ENCODE measurements around the gene FAM118A.

The FAM118A gene

DNA sequence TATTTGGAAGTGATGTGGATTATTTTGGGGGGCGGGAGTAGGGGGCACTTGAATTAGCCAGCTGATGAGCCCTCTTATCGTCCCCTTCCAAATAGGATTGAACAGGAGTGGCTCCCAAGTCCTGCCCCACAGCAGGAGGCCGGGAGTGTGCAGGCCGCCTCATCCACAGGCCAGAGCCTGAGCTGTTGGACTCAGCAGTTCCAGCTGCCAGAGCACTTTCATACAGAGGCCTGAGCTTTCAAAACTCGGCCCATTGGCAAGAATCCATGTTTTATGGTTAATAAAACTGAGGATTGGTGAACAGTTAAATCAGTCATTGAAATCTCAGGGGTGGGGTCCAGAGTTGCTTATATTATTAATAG lies 9.6 kb downstream of the FAM118A start:
- Histone ChIP-seq H3K9ac (ENCODE audit: low read depth, low read length, poor library complexity, severe bottlenecking) (peak overlapping the region; percentile 41), H2AFZ (ENCODE audit: low read length) (no peak overlapping the region), H3K79me2 (ENCODE audit: insufficient read depth, low read length) (peaks cover 54% of the 10 kb centered on the region), H3K4me1 (ENCODE audit: insufficient read depth, low read length, poor library complexity, severe bottlenecking) (peaks cover 31% of the 10 kb centered on the region), H4K20me1 (ENCODE audit: insufficient read depth, low read length, poor library complexity, severe bottlenecking) (peaks cover 28% of the 10 kb centered on the region), H3K36me3 (ENCODE audit: insufficient read depth, low read length) (peaks cover 21% of the 10 kb centered on the region; the same call in 1 of the 2 replicates), H3K27me3 (ENCODE audit: insufficient read depth, low read length, poor library complexity, severe bottlenecking) (no peaks in the 10 kb centered on the region), H3K4me2 (ENCODE audit: low read depth, low read length, poor library complexity, severe bottlenecking) (peak overlapping the region; percentile 63), H3F3A (ENCODE audit: low read depth) (no peaks in the 10 kb centered on the region), H3K9me2 (replicated peaks; ENCODE audit: low read depth, low read length) (no peaks in the 10 kb centered on the region), H3K4me3 (ENCODE audit: low read length, poor library complexity, severe bottlenecking) (peak overlapping the region; percentile 57), H3K9me3 (ENCODE audit: insufficient read depth, low read depth, low read length) (no peaks in the 10 kb centered on the region)
- TF ChIP-seq, protein P1, sequence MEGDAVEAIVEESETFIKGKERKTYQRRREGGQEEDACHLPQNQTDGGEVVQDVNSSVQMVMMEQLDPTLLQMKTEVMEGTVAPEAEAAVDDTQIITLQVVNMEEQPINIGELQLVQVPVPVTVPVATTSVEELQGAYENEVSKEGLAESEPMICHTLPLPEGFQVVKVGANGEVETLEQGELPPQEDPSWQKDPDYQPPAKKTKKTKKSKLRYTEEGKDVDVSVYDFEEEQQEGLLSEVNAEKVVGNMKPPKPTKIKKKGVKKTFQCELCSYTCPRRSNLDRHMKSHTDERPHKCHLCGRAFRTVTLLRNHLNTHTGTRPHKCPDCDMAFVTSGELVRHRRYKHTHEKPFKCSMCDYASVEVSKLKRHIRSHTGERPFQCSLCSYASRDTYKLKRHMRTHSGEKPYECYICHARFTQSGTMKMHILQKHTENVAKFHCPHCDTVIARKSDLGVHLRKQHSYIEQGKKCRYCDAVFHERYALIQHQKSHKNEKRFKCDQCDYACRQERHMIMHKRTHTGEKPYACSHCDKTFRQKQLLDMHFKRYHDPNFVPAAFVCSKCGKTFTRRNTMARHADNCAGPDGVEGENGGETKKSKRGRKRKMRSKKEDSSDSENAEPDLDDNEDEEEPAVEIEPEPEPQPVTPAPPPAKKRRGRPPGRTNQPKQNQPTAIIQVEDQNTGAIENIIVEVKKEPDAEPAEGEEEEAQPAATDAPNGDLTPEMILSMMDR (conservative IDR thresholded peaks at IDR 0.05; ENCODE audit: low read length), result no peak
- TF ChIP-seq EZH2phosphoT487 (IDR thresholded peaks at IDR 0.05; ENCODE audit: borderline replicate concordance), result no peak

DNA sequence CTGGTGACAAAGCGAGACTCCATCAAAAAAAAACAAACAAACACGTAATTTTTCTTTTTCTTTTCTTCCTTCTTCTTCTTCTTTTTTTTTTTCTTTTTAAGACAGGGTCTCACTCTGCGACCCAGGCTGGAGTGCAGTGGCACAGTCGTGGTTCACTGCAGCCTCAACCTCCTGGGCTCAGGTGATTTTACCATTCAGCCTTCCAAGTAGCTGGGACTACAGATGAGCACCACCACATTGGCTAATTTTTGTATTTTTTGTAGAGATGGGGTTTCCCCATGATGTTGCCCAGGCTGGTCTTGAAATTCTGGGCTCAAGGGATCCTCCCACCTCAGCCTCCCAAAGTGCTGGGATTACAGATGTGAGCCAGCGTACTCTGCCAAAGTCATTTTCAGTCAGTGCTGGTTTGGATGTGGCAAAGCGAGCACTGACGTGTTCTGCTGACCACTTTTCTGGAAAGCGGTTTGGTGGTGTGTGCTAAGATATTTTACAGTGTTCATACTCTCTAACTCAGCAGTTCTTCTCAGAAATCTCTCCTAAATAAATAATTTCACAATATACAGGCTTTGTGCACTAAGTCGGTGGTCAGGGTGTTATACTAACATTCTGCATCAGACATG lies 10.7 kb downstream of the FAM118A start:
- H2AFZ ChIP-seq (ENCODE audit: low read length), result no peak overlapping the region
- no peaks in the 10 kb centered on the region for H3K9me3 ChIP-seq (ENCODE audit: insufficient read depth, low read depth, low read length)
- peaks cover 28% of the 10 kb centered on the region for H3K4me1 ChIP-seq (ENCODE audit: insufficient read depth, low read length, poor library complexity, severe bottlenecking)
- no peak overlapping the region for H3K4me2 ChIP-seq (ENCODE audit: low read depth, low read length, poor library complexity, severe bottlenecking)
- peaks cover 28% of the 10 kb centered on the region for H4K20me1 ChIP-seq (ENCODE audit: insufficient read depth, low read length, poor library complexity, severe bottlenecking)
- peaks cover 46% of the 10 kb centered on the region for H3K79me2 ChIP-seq (ENCODE audit: insufficient read depth, low read length)
- H3F3A ChIP-seq (ENCODE audit: low read depth), result no peaks in the 10 kb centered on the region
- H3K9ac ChIP-seq (ENCODE audit: low read depth, low read length, poor library complexity, severe bottlenecking), result no peak overlapping the region
- TF ChIP-seq, protein P1 (conservative IDR thresholded peaks at IDR 0.05; ENCODE audit: low read length), result no peak
- no peak for TF ChIP-seq EZH2phosphoT487 (IDR thresholded peaks at IDR 0.05; ENCODE audit: borderline replicate concordance)
- peaks cover 31% of the 10 kb centered on the region; the same call in 1 of the 2 replicates for H3K36me3 ChIP-seq (ENCODE audit: insufficient read depth, low read length)
- H3K4me3 ChIP-seq (ENCODE audit: low read length, poor library complexity, severe bottlenecking), result no peak overlapping the region
- H3K9me2 ChIP-seq (replicated peaks; ENCODE audit: low read depth, low read length), result no peaks in the 10 kb centered on the region
- H3K27me3 ChIP-seq (ENCODE audit: insufficient read depth, low read length, poor library complexity, severe bottlenecking), result no peaks in the 10 kb centered on the region

DNA sequence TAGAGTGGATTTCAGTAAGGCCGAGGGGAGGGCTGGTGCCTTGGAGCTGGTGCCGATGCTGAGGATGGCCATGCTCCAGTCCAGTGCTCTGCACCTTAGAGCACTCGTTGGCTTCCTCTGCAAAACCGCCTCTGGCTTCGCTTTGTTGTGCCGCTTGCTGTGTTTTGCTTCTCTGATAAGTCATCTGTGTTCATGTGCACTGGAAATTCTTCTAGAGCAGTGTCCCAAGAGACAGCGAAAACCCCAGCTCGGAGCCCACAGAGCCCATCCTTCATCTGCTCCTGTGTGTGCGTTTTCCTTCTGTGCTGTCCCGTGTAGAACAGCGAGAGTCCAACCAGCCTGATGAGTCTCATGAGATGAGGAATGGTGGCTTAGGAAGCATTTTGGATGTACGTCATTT lies 12.1 kb downstream of the FAM118A start:
- no peaks in the 10 kb centered on the region for H3K9me3 ChIP-seq (ENCODE audit: insufficient read depth, low read depth, low read length)
- H3K27me3 ChIP-seq (ENCODE audit: insufficient read depth, low read length, poor library complexity, severe bottlenecking), result no peaks in the 10 kb centered on the region
- H3F3A ChIP-seq (ENCODE audit: low read depth), result no peaks in the 10 kb centered on the region
- peaks cover 24% of the 10 kb centered on the region for H4K20me1 ChIP-seq (ENCODE audit: insufficient read depth, low read length, poor library complexity, severe bottlenecking)
- H3K9me2 ChIP-seq (replicated peaks; ENCODE audit: low read depth, low read length), result no peaks in the 10 kb centered on the region
- H3K4me2 ChIP-seq (ENCODE audit: low read depth, low read length, poor library complexity, severe bottlenecking), result no peak overlapping the region
- peaks cover 39% of the 10 kb centered on the region for H3K79me2 ChIP-seq (ENCODE audit: insufficient read depth, low read length)
- H3K4me1 ChIP-seq (ENCODE audit: insufficient read depth, low read length, poor library complexity, severe bottlenecking), result peaks cover 23% of the 10 kb centered on the region
- peaks cover 40% of the 10 kb centered on the region; the same call in 1 of the 2 replicates for H3K36me3 ChIP-seq (ENCODE audit: insufficient read depth, low read length)
- no peak overlapping the region for H3K9ac ChIP-seq (ENCODE audit: low read depth, low read length, poor library complexity, severe bottlenecking)
- TF ChIP-seq, protein P1 (conservative IDR thresholded peaks at IDR 0.05; ENCODE audit: low read length), result no peak
- no peak overlapping the region for H2AFZ ChIP-seq (ENCODE audit: low read length)
- no peak overlapping the region for H3K4me3 ChIP-seq (ENCODE audit: low read length, poor library complexity, severe bottlenecking)
